IPS-NIHi7 (cell line): Measurements from ENCODE around the gene FLVCR1.

Source experiments
- DNase-seq: peaks from one replicate; pipeline ENCODE4 v3.0.0; 2012; ENCODE audit warnings: mixed read lengths; ENCODE audit errors: extremely low spot score

Gene FLVCR1

DNA sequence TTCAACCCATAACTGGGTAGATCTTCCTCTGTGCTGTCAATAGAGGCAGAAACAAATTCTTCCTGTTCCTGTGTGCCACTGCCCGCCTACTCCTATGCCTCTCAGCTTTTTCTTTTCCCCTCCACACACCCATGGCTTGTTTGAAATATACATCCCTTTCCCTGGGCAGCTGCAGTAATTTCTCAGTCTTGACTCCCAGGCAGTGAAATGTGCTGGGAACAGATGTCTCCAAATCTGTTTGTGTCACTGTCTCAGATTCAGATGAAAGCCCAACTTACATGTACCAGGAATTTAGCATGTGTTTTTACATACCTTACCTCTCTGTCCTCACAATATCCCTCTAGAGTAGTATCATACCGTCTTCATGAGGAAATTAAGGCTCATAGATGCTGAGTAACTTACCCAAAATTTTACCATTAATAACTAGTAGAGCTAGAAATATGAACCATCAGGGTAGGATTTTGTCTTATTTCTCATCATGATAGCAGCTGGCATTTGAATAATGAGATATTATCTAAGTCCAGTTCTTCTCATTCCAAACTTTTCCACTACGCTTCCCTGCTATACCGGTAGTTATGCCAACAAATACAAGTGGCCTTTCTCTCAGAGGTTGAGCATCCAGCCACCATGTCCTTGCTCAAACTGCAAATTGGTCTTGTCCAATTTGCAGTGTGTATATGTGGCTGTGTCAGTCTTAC, 87.5 kb downstream of the FLVCR1 start:
- no peak for DNase-seq

DNA sequence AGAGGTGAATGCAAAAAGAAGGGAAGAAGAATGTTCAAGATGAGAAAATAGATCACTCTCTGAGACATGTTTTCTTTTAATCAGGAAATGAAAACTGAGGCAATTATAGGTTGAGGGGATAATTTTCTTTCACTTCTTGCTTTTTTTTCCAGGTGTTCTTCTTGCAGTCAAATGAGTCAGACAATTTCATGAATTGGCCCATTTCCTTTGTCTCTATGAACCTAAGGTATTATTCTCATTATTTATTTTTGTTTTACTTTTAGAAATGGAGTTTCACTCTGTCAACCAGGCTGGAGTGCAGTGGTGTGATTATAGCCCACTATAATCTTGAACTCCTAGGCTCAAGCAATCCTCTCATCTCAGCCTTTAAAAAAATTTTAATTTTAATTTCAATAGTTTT, 88.8 kb downstream of the FLVCR1 start:
- DNase-seq = no peak
